HG03354 (cell line): ENCODE measurements around the gene PDGFD.
A peak's percentile ranks its signal among the peaks of the same experiment; 100 is the strongest.
"Not testable (repeated sequence)": the region's sequence is repeated elsewhere in the genome, so short reads cannot be mapped to it uniquely, and the experiment has no call there.

Experiments used
- ATAC-seq: cut with Tn5 transposase; IDR thresholded peaks from one replicate; pipeline ENCODE4 v1.9.1; 2021; ENCODE audit warnings: mild to moderate bottlenecking; ENCODE audit not compliant: unreplicated experiment, poor library complexity, severe bottlenecking

The PDGFD gene

GRCh38 chr11:104060820-104061219 lies 103.1 kb downstream of the PDGFD start:
- ATAC-seq, result peak; percentile 73

GRCh38 chr11:104060004-104060794 lies 103.7 kb downstream of the PDGFD start:
- ATAC-seq, result no peak

- ATAC-seq, result no peak
These were observed 105.3 kb downstream of the PDGFD start for GRCh38 chr11:104058680-104059079.

GRCh38 chr11:104057908-104058307 lies 106.0 kb downstream of the PDGFD start:
- no peak for ATAC-seq

- ATAC-seq, result no peak
These were observed 108.4 kb downstream of the PDGFD start for GRCh38 chr11:104055596-104055995.

GRCh38 chr11:104054911-104055529 lies 108.9 kb downstream of the PDGFD start:
- ATAC-seq, result no peak

GRCh38 chr11:104053743-104054478 lies 110.0 kb downstream of the PDGFD start:
- no peak for ATAC-seq

- ATAC-seq, result no peak
These were observed 112.2 kb downstream of the PDGFD start for GRCh38 chr11:104051778-104052177.

- no peak for ATAC-seq
These were observed 114.8 kb downstream of the PDGFD start for GRCh38 chr11:104049116-104049515.

GRCh38 chr11:104046858-104047257 lies 117.1 kb downstream of the PDGFD start:
- not testable (repeated sequence) for ATAC-seq

GRCh38 chr11:104046331-104046730 lies 117.6 kb downstream of the PDGFD start:
- ATAC-seq, result no peak

GRCh38 chr11:104043678-104044239 lies 120.2 kb downstream of the PDGFD start:
- ATAC-seq, result no peak

GRCh38 chr11:104043142-104043541 lies 120.8 kb downstream of the PDGFD start:
- no peak for ATAC-seq

GRCh38 chr11:104041792-104042191 lies 122.2 kb downstream of the PDGFD start:
- ATAC-seq, result no peak

GRCh38 chr11:104036995-104037394 lies 127.0 kb downstream of the PDGFD start:
- ATAC-seq, result no peak

- no peak for ATAC-seq
These were observed 127.4 kb downstream of the PDGFD start, which contains the start of gene DDI1 for GRCh38 chr11:104036588-104036987. Gene DDI1, plus strand, starts transcription at chr11:104036640. Its CDS starts 183 bp downstream, at chr11:104036823.

GRCh38 chr11:104033561-104033960 lies 130.4 kb downstream of the PDGFD start:
- ATAC-seq, result no peak

- ATAC-seq, result no peak
These were observed 130.8 kb downstream of the PDGFD start for GRCh38 chr11:104033134-104033533.

GRCh38 chr11:104028476-104029263 lies 135.3 kb downstream of the PDGFD start:
- ATAC-seq, result no peak
